HG02970 (cell line): ENCODE data around the gene ACTC1.

Experiments used
- ATAC-seq: cut with Tn5 transposase; IDR thresholded peaks from one replicate; pipeline ENCODE4 v1.9.1; 2021; ENCODE audit warnings: mild to moderate bottlenecking, moderate library complexity, moderate number of reproducible peaks; ENCODE audit not compliant: unreplicated experiment, low FRiP score

The ACTC1 gene

GRCh38 chr15:34768530-34768929 is 26.8 kb downstream of the ACTC1 start:
- no peak for ATAC-seq

- no peak for ATAC-seq
Measured at GRCh38 chr15:34765741-34766140, 29.6 kb downstream of the ACTC1 start.

- ATAC-seq, result no peak
Measured at GRCh38 chr15:34760909-34761308, 34.4 kb downstream of the ACTC1 start.

- ATAC-seq, result no peak
Measured at GRCh38 chr15:34759992-34760391, 35.4 kb downstream of the ACTC1 start.

- no peak for ATAC-seq
Measured at GRCh38 chr15:34759347-34759746, 36.0 kb downstream of the ACTC1 start.

GRCh38 chr15:34757262-34757661 is 38.1 kb downstream of the ACTC1 start:
- no peak for ATAC-seq

GRCh38 chr15:34755419-34755773 is 40.0 kb downstream of the ACTC1 start:
- ATAC-seq, result no peak

GRCh38 chr15:34754674-34755418 is 40.5 kb downstream of the ACTC1 start, which contains the start of gene GJD2:
Gene GJD2 (minus strand): TSS chr15:34754998. CDS start chr15:34754488, 510 bp downstream.
- ATAC-seq, result no peak

- no peak for ATAC-seq
Measured at GRCh38 chr15:34754171-34754601, 41.2 kb downstream of the ACTC1 start.

GRCh38 chr15:34753236-34753894 is 42.0 kb downstream of the ACTC1 start:
- no peak for ATAC-seq

- no peak for ATAC-seq
Measured at GRCh38 chr15:34749691-34750090, 45.7 kb downstream of the ACTC1 start.
